Measurements from ENCODE around the gene GSTK1.

DNA sequence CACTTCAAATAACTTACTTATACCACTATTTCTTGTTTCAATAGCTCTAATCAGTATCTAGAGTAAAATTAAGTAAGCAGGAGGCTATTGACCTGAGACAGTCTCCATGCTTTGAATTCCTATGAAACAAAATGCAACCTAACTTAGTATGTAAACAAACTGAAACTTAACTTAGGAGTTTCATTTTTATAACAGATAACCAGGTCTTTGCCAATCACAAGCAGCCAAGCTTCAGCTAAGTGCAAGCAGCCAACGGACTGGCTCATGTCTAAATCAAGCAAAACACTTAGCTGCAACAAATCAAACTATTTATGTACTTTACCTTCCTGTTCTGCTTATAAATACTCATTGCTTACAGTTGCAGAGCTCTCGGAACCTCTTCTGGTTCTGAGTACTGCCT is 4.4 kb upstream of the GSTK1 start:
- TF ChIP-seq CTCF (IDR thresholded peaks at IDR 0.05; ENCODE audit: low read length) (no peak), EZH2 (optimal IDR thresholded peaks at IDR 0.05; ENCODE audit: low read depth, low read length) (no peak)

Data from MM.1S (cell line).